H9 (cell line): ENCODE results near the gene OTOGL. TPM values are rescaled to one million over a fixed set of nuclear protein-coding genes. Genes with fewer than 3 reads are reported as not detected.

ENCODE experiments used
- DNase-seq: peaks from one replicate; pipeline ENCODE4 v3.0.0-alpha.2; 2017
- H2AFZ ChIP-seq: one replicate; pipeline ENCODE4 v1.6.1; 2013; ENCODE audit warnings: mild to moderate bottlenecking, low read length, control low read depth, moderate library complexity
- H2AK5ac ChIP-seq: 2 replicates; pipeline ENCODE4 v1.6.1; 2013; ENCODE audit warnings: low read length, control low read depth, mixed read lengths; ENCODE audit not compliant: insufficient read length
- H2BK120ac ChIP-seq: one replicate; pipeline ENCODE4 v1.6.1; 2013; ENCODE audit warnings: low read depth, mild to moderate bottlenecking, low read length, control low read depth, inconsistent platforms; ENCODE audit not compliant: poor library complexity, severe bottlenecking
- H2BK12ac ChIP-seq: 2 replicates; pipeline ENCODE4 v1.6.1; 2013; ENCODE audit warnings: low read length, control low read depth, mixed read lengths, low read depth; ENCODE audit not compliant: insufficient read length
- H2BK15ac ChIP-seq: 2 replicates; pipeline ENCODE4 v1.6.1; 2013; ENCODE audit warnings: low read depth, low read length, control low read depth
- H2BK20ac ChIP-seq: one replicate; pipeline ENCODE4 v1.6.1; 2013; ENCODE audit warnings: low read depth, mild to moderate bottlenecking, low read length, control low read depth, inconsistent platforms; ENCODE audit not compliant: poor library complexity, severe bottlenecking
- H2BK5ac ChIP-seq: 2 replicates; pipeline ENCODE4 v1.6.1; 2013; ENCODE audit warnings: low read length, control low read depth, mixed read lengths; ENCODE audit not compliant: insufficient read length
- H3K14ac ChIP-seq: 2 replicates; pipeline ENCODE4 v1.6.1; 2013; ENCODE audit warnings: low read length, control low read depth; ENCODE audit not compliant: insufficient read depth
- H3K18ac ChIP-seq: 2 replicates; pipeline ENCODE4 v1.6.1; 2013; ENCODE audit warnings: low read depth, mild to moderate bottlenecking, mixed read lengths, low read length, control low read depth; ENCODE audit not compliant: insufficient read length
- H3K23ac ChIP-seq: 2 replicates; pipeline ENCODE4 v1.6.1; 2013; ENCODE audit warnings: low read length, control low read depth, mixed read lengths, low read depth; ENCODE audit not compliant: insufficient read length
- H3K23me2 ChIP-seq: 2 replicates; pipeline ENCODE4 v1.6.1; 2013; ENCODE audit warnings: low read depth, mild to moderate bottlenecking, mixed read lengths, low read length, control low read depth; ENCODE audit not compliant: insufficient read length, poor library complexity, severe bottlenecking
- H3K27ac ChIP-seq: 2 replicates; pipeline ENCODE4 v1.5.1; 2013; ENCODE audit warnings: low read length, control low read depth, mixed read lengths, low read depth; ENCODE audit not compliant: insufficient read length
- H3K27me3 ChIP-seq: 2 replicates; pipeline ENCODE4 v1.6.1; 2013; ENCODE audit warnings: low read length, control low read depth, inconsistent platforms; ENCODE audit not compliant: insufficient read depth
- H3K4ac ChIP-seq: 2 replicates; pipeline ENCODE4 v1.6.1; 2013; ENCODE audit warnings: low read depth, mild to moderate bottlenecking, control low read depth, inconsistent platforms, low read length, moderate library complexity
- H3K4me1 ChIP-seq: 2 replicates; pipeline ENCODE4 v1.6.1; 2013; ENCODE audit warnings: low read length, control low read depth, inconsistent platforms; ENCODE audit not compliant: insufficient read depth
- H3K4me2 ChIP-seq: 2 replicates; pipeline ENCODE4 v1.6.1; 2013; ENCODE audit warnings: low read length, control low read depth, mixed read lengths; ENCODE audit not compliant: insufficient read length, insufficient read depth
- H3K56ac ChIP-seq: 2 replicates; pipeline ENCODE4 v1.6.1; 2013; ENCODE audit warnings: low read depth, mild to moderate bottlenecking, mixed read lengths, low read length, control low read depth; ENCODE audit not compliant: insufficient read length
- H3K79me1 ChIP-seq: 2 replicates; pipeline ENCODE4 v1.6.1; 2013; ENCODE audit warnings: low read depth, mild to moderate bottlenecking, moderate library complexity, low read length, control low read depth, inconsistent platforms; ENCODE audit not compliant: insufficient read depth, poor library complexity, severe bottlenecking
- H3K79me2 ChIP-seq: 2 replicates; pipeline ENCODE4 v1.6.1; 2013; ENCODE audit warnings: low read length, control low read depth, inconsistent platforms; ENCODE audit not compliant: insufficient read depth
- H3K9ac ChIP-seq: 2 replicates; pipeline ENCODE4 v1.6.1; 2013; ENCODE audit warnings: low read length, control low read depth, mixed read lengths; ENCODE audit not compliant: insufficient read length; ENCODE audit errors: extremely low read depth
- H3K9me3 ChIP-seq: one replicate; pipeline ENCODE4 v1.6.1; 2013; ENCODE audit warnings: low read depth, low read length, inconsistent platforms; ENCODE audit not compliant: control insufficient read depth
- H3T11ph ChIP-seq: one replicate; pipeline ENCODE4 v1.6.1; 2013; ENCODE audit warnings: mild to moderate bottlenecking, low read length, control low read depth, inconsistent platforms
- H4K20me1 ChIP-seq: one replicate; pipeline ENCODE4 v1.6.1; 2013; ENCODE audit not compliant: control insufficient read depth, insufficient read length, insufficient read depth
- H4K5ac ChIP-seq: 2 replicates; pipeline ENCODE4 v1.6.1; 2013; ENCODE audit warnings: low read depth, mild to moderate bottlenecking, mixed read lengths, low read length, control low read depth; ENCODE audit not compliant: insufficient read length
- H4K8ac ChIP-seq: replicated peaks from 2 replicates; pipeline ENCODE4 v1.6.1; 2013; ENCODE audit warnings: low read length, control low read depth, mixed read lengths, low read depth; ENCODE audit not compliant: insufficient read length
- H4K91ac ChIP-seq: 2 replicates; pipeline ENCODE4 v1.6.1; 2013; ENCODE audit warnings: low read depth, mild to moderate bottlenecking, moderate library complexity, mixed read lengths, low read length, control low read depth; ENCODE audit not compliant: insufficient read length
- H3K27ac Mint-ChIP-seq, 3 experiments: 2 replicates in 2 of 3; 3 replicates in 1 of 3; pipeline ENCODE4 v1.8.0; 2020 to 2021; ENCODE audit warnings: mixed read lengths in 3 of 3, mild to moderate bottlenecking in 1 of 3, moderate library complexity in 1 of 3
- H3K27me3 Mint-ChIP-seq: 2 replicates; pipeline ENCODE4 v1.8.0; 2021; ENCODE audit warnings: low read depth, mild to moderate bottlenecking, moderate library complexity, mixed read lengths
- H3K36me3 Mint-ChIP-seq, 3 experiments: 2 replicates in 2 of 3; 3 replicates in 1 of 3; pipeline ENCODE4 v1.8.0; 2020 to 2021; ENCODE audit warnings: low read depth in 3 of 3, mixed read lengths in 3 of 3; ENCODE audit not compliant: insufficient read depth in 1 of 3
- H3K4me1 Mint-ChIP-seq, 2 experiments: 2 replicates each; pipeline ENCODE4 v1.8.0; 2020; ENCODE audit warnings: mixed read lengths in 2 of 2
- H3K4me3 Mint-ChIP-seq, 2 experiments: 2 replicates in 1 of 2; 3 replicates in 1 of 2; pipeline ENCODE4 v1.8.0; 2020 to 2021; ENCODE audit warnings: mild to moderate bottlenecking in 2 of 2, mixed read lengths in 2 of 2, moderate library complexity in 1 of 2
- H3K9me3 Mint-ChIP-seq, 2 experiments: 2 replicates in 1 of 2; 3 replicates in 1 of 2; pipeline ENCODE4 v1.8.0; 2020; ENCODE audit warnings: mild to moderate bottlenecking in 2 of 2, mixed read lengths in 2 of 2, moderate library complexity in 1 of 2
- WGBS: extraction: QIAGEN DNeasy Blood & Tissue Kit; methylation state at CpG from one replicate; pipeline ENCODE4 v1.1.7; 2013; ENCODE audit warnings: missing lambda C conversion rate, low lambda C conversion rate, mixed read lengths; ENCODE audit not compliant: insufficient read length; ENCODE audit errors: extremely low coverage; 5-methylcytosine and 5-hydroxymethylcytosine counted together
- total RNA-seq: library from RNA; stranded (reverse); gene quantifications from 2 replicates; pipeline ENCODE4 v1.2.1, GENCODE V29; 2021
- TF ChIP-seq, protein P1 (sequence below): fragments of 200-600 bp; sonication (generic); conservative IDR thresholded peaks from 3 replicates; pipeline ENCODE4 v1.8.0; 2021; ENCODE audit warnings: antibody characterized with exemption, mild to moderate bottlenecking

OTOGL gene
- total RNA-seq, 1 experiment from 2014 or later: 0.11 TPM

DNA sequence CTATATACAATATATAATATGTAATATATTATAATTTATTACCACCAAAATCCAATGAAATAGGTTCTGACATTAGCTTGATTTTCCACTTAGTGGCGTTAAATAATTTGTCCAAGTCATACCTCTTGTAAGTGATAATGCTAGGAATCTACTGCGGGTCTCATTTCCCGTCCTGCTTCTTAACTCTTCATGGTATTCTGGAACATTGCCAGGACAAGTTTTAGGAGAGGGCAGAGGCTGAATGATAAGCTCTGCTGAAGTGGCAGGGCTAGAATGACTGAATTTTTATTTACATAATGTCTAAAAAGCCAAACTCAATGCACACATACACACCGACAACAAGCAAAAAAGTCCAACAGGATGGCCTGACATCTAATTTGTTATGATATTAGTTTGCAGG is 274.3 kb downstream of the OTOGL start:
- H2BK12ac ChIP-seq: no peak overlapping the region
- TF ChIP-seq, protein P1, sequence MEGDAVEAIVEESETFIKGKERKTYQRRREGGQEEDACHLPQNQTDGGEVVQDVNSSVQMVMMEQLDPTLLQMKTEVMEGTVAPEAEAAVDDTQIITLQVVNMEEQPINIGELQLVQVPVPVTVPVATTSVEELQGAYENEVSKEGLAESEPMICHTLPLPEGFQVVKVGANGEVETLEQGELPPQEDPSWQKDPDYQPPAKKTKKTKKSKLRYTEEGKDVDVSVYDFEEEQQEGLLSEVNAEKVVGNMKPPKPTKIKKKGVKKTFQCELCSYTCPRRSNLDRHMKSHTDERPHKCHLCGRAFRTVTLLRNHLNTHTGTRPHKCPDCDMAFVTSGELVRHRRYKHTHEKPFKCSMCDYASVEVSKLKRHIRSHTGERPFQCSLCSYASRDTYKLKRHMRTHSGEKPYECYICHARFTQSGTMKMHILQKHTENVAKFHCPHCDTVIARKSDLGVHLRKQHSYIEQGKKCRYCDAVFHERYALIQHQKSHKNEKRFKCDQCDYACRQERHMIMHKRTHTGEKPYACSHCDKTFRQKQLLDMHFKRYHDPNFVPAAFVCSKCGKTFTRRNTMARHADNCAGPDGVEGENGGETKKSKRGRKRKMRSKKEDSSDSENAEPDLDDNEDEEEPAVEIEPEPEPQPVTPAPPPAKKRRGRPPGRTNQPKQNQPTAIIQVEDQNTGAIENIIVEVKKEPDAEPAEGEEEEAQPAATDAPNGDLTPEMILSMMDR: no peak
- no CpG with 5 or more reads among the region's 4 CpGs for WGBS
- H3K79me1 ChIP-seq: no peaks in the 10 kb centered on the region
- H4K5ac ChIP-seq: no peak overlapping the region
- no peaks in the 10 kb centered on the region for H4K20me1 ChIP-seq
- no peak overlapping the region for H3K4ac ChIP-seq
- no peak overlapping the region for H4K8ac ChIP-seq
- H3K4me2 ChIP-seq: no peak overlapping the region
- no peak overlapping the region for H3K27ac ChIP-seq
- H3K27me3 ChIP-seq: no peaks in the 10 kb centered on the region
- H2BK15ac ChIP-seq: no peak overlapping the region
- no peak overlapping the region for H2BK5ac ChIP-seq
- H3K27ac Mint-ChIP-seq: no peak overlapping the region
- DNase-seq: no peak
- no peaks in the 10 kb centered on the region for H3K9me3 ChIP-seq
- H2BK120ac ChIP-seq: no peak overlapping the region
- no peaks in the 10 kb centered on the region for H3K36me3 Mint-ChIP-seq
- no peaks in the 10 kb centered on the region for H3K4me1 ChIP-seq
- H2AK5ac ChIP-seq: no peak overlapping the region
- no peaks in the 10 kb centered on the region for H3K4me1 Mint-ChIP-seq
- no peaks in the 10 kb centered on the region for H3K23me2 ChIP-seq
- no peak overlapping the region for H3K23ac ChIP-seq
- no peaks in the 10 kb centered on the region; the same call in 1 of the 2 replicates for H3K27me3 Mint-ChIP-seq
- no peak overlapping the region for H3K4me3 Mint-ChIP-seq
- no peaks in the 10 kb centered on the region for H3K9me3 Mint-ChIP-seq
- H3K79me2 ChIP-seq: no peaks in the 10 kb centered on the region
- H4K91ac ChIP-seq: no peak overlapping the region
- H2AFZ ChIP-seq: no peak overlapping the region
- H3K56ac ChIP-seq: no peak overlapping the region
- H3K18ac ChIP-seq: no peak overlapping the region
- no peak overlapping the region for H3T11ph ChIP-seq
- no peak overlapping the region for H3K14ac ChIP-seq
- H3K9ac ChIP-seq: no peak overlapping the region
- no peak overlapping the region for H2BK20ac ChIP-seq
